Measurements from ENCODE around the gene DTNBP1.

- TF ChIP-seq POLR2A (IDR thresholded peaks at IDR 0.05; ENCODE audit: low read length) (no peak), GATA1 (IDR thresholded peaks at IDR 0.05; ENCODE audit: low read depth, low read length) (no peak)
Observed at GRCh38 chr6:15479761-15480160, 183.1 kb downstream of the DTNBP1 start.

Data from erythroblast (primary cell).